ENCODE data around the gene ACIN1. TPM values are rescaled to one million over a fixed set of nuclear protein-coding genes. Genes with fewer than 3 reads are reported as not detected.

The ACIN1 gene
- total and polyA plus RNA-seq, 2 of the 8 experiments (the other 6 are each of a cell fraction or from before 2014, with no cell fraction given): 132 to 233 TPM

DNA sequence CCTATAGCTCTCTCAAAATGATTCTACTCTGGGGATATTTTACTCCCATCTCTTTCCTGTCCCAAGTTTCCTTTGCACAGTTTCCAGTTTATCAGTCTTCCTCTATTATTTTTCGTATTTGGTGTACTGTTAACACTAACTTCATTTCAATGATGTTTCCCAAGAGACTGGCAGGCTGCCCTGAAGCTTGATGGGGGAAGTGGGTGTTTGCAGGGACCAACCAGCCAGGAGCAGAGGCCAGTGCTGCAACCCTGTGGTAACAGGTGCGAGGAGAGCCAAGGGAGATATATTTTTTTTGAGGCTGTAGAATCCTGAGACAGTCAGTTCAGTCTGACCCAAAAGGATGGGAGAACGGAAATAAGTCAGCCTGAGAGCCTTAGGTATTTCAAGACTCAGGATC lies 35.9 kb upstream of the ACIN1 start:
- Histone ChIP-seq H3K27me3 (replicated peaks in 1 of 4; ENCODE audit: control insufficient read depth in 3 of 4, extremely low read depth in 1 of 4, insufficient read depth in 3 of 4, low read length in 3 of 4) (no peaks in the 10 kb centered on the region), H3K23me2 (ENCODE audit: low read depth, low read length) (no peaks in the 10 kb centered on the region), H3K9ac (replicated peaks in 1 of 4; ENCODE audit: extremely low read depth in 1 of 4, low read depth in 3 of 4, low read length in 3 of 4) (no peak overlapping the region), H3K4me2 (ENCODE audit: insufficient read depth in 1 of 2, low read depth in 2 of 2, low read length in 2 of 2) (no peak overlapping the region), H3K4me1 (replicated peaks in 1 of 4; ENCODE audit: control insufficient read depth in 3 of 4, insufficient read depth in 4 of 4, low read length in 3 of 4) (0 out of 7 replicates have a peak, but pooled peaks cover 0 to under 1% (median 0%) of the 10 kb centered on the region in 4 experiments), H3K79me2 (ENCODE audit: control insufficient read depth in 1 of 2, insufficient read depth in 2 of 2, low read length in 2 of 2) (no peaks in the 10 kb centered on the region), H4K5ac (ENCODE audit: insufficient read length, low read depth, low read length) (no peak overlapping the region), H3K27ac (ENCODE audit: low read depth, low read length) (no peak overlapping the region), H3K36me3 (ENCODE audit: control insufficient read depth in 2 of 4, insufficient read depth in 4 of 4, low read length in 3 of 4) (peaks cover 15 to 52% (median 23%) of the 10 kb centered on the region in 4 experiments), H3K56ac (replicated peaks; ENCODE audit: insufficient read length, low read depth, low read length) (no peak overlapping the region), H2BK12ac (ENCODE audit: low read depth, low read length) (no peak overlapping the region), H2BK20ac (ENCODE audit: low read length) (no peak overlapping the region), H3K18ac (ENCODE audit: extremely low read depth, low read length) (no peak overlapping the region), H2BK15ac (ENCODE audit: low read length) (no peak overlapping the region), H4K20me1 (replicated peaks in 1 of 2; ENCODE audit: control insufficient read depth in 1 of 2, insufficient read depth in 2 of 2, low read length in 2 of 2) (peaks cover 0 to 2% of the 10 kb centered on the region in 2 experiments), H3K79me1 (ENCODE audit: low read depth, low read length) (no peaks in the 10 kb centered on the region), H3K4me3 (ENCODE audit: extremely low read depth in 1 of 4, insufficient read depth in 2 of 4, low read depth in 3 of 4, low read length in 4 of 4) (no peak overlapping the region), H4K91ac (replicated peaks; ENCODE audit: insufficient read length, low read length) (no peak overlapping the region), H3K9me3 (ENCODE audit: insufficient read depth in 2 of 2, low read depth in 1 of 2, low read length in 1 of 2) (no peaks in the 10 kb centered on the region), H2AK5ac (ENCODE audit: low read depth, low read length) (no peak overlapping the region), H2AFZ (ENCODE audit: low read length) (no peak overlapping the region), H4K8ac (ENCODE audit: extremely low read depth, insufficient read depth, low read length) (no peak overlapping the region), H3K4ac (replicated peaks; ENCODE audit: insufficient read length, low read depth, low read length) (no peak overlapping the region), H2BK120ac (replicated peaks; ENCODE audit: low read depth, low read length) (no peak overlapping the region), H3K23ac (ENCODE audit: insufficient read length) (no peak overlapping the region), H2BK5ac (ENCODE audit: low read depth, low read length) (no peak overlapping the region), H3K14ac (ENCODE audit: insufficient read length) (no peak overlapping the region)
- CTCF ChIA-PET (ENCODE audit: partially characterized antibody): interaction anchor here (1.0 to 3.4 kb wide), 5 partner anchors 10 to 62 kb away, joined by 3 to 27 read pairs (median 5); no protein-coding TSS in a partner anchor
- FAIRE-seq: no peak
- POLR2A ChIA-PET (ENCODE audit: partially characterized antibody): interaction anchor here (1.1 to 2.1 kb wide), 3 partner anchors 8 to 59 kb away, joined by 3 to 6 read pairs (median 3); no protein-coding TSS in a partner anchor
- DNase-seq (ENCODE audit: low read depth in 1 of 2, low spot score in 2 of 2): no peak
- 81% methylated on average over 3 of the region's 3 CpGs; no CpG with 5 or more reads in 1 of the 2 experiments for WGBS, 2 experiments (ENCODE audit: extremely low coverage in 1 of 2, insufficient coverage in 1 of 2, insufficient read length in 1 of 2, insufficient replicate concordance in 2 of 2, low coverage in 1 of 2, low lambda C conversion rate in 2 of 2, missing lambda C conversion rate in 1 of 2)
- TF ChIP-seq CBX5 (IDR thresholded peaks at IDR 0.05; ENCODE audit: low read depth, low read length) (no peak), JUN (IDR thresholded peaks at IDR 0.05; ENCODE audit: low read depth, low read length) (no peak), POLR2A (IDR thresholded peaks at IDR 0.05; ENCODE audit: control extremely low read depth in 1 of 2, low read depth in 2 of 2, low read length in 2 of 2) (no peak), POLR2AphosphoS5 (IDR thresholded peaks at IDR 0.05; ENCODE audit: low read depth, low read length) (no peak), SIX5 (IDR thresholded peaks at IDR 0.05; ENCODE audit: low read depth, low read length) (no peak), SP2 (IDR thresholded peaks at IDR 0.05; ENCODE audit: low read length) (no peak), USF2 (IDR thresholded peaks at IDR 0.05; ENCODE audit: low read length) (no peak), SIN3A (conservative IDR thresholded peaks at IDR 0.05 in 1 of 2, IDR thresholded peaks at IDR 0.05 in 1 of 2; ENCODE audit: low read depth in 1 of 2, low read length in 2 of 2) (no peak), RFX5 (IDR thresholded peaks at IDR 0.05; ENCODE audit: borderline replicate concordance, low read depth, low read length) (no peak)
- TF ChIP-seq, protein P1, sequence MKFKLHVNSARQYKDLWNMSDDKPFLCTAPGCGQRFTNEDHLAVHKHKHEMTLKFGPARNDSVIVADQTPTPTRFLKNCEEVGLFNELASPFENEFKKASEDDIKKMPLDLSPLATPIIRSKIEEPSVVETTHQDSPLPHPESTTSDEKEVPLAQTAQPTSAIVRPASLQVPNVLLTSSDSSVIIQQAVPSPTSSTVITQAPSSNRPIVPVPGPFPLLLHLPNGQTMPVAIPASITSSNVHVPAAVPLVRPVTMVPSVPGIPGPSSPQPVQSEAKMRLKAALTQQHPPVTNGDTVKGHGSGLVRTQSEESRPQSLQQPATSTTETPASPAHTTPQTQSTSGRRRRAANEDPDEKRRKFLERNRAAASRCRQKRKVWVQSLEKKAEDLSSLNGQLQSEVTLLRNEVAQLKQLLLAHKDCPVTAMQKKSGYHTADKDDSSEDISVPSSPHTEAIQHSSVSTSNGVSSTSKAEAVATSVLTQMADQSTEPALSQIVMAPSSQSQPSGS (IDR thresholded peaks at IDR 0.05; ENCODE audit: low read length): no peak
- TF ChIP-seq, protein P2, sequence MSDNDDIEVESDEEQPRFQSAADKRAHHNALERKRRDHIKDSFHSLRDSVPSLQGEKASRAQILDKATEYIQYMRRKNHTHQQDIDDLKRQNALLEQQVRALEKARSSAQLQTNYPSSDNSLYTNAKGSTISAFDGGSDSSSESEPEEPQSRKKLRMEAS (IDR thresholded peaks at IDR 0.05): no peak
